Right forelimb (tissue), 1 donor: ENCODE data around the gene SCAND1.
"Not testable (repeated sequence)": the region's sequence is repeated elsewhere in the genome, so short reads cannot be mapped to it uniquely, and the experiment has no call there.

ENCODE experiments used
- DNase-seq: peaks from one replicate; pipeline ENCODE4 v3.0.0-alpha.2; 2018

The SCAND1 gene

GRCh38 chr20:35956616-35957015 lies 2.3 kb upstream of the SCAND1 start:
- no peak for DNase-seq

- no peak for DNase-seq
These were observed 577 bp upstream of the SCAND1 start for GRCh38 chr20:35954907-35955251.

GRCh38 chr20:35953387-35954199 lies 709 bp downstream of the SCAND1 start:
- no peak for DNase-seq

- no peak for DNase-seq
These were observed 1.6 kb downstream of the SCAND1 start for GRCh38 chr20:35952480-35953386.

GRCh38 chr20:35952080-35952479 lies 2.2 kb downstream of the SCAND1 start:
- not testable (repeated sequence) for DNase-seq

GRCh38 chr20:35950093-35950492 lies 4.2 kb downstream of the SCAND1 start:
- no peak for DNase-seq

GRCh38 chr20:35947907-35948306 lies 6.4 kb downstream of the SCAND1 start:
- no peak for DNase-seq

GRCh38 chr20:35947489-35947888 lies 6.8 kb downstream of the SCAND1 start:
- no peak for DNase-seq

GRCh38 chr20:35942243-35942642 lies 12.1 kb downstream of the SCAND1 start:
- DNase-seq, result no peak

GRCh38 chr20:35941620-35942019 lies 12.7 kb downstream of the SCAND1 start:
- DNase-seq, result no peak

GRCh38 chr20:35939264-35939663 lies 15.0 kb downstream of the SCAND1 start:
- no peak for DNase-seq

- no peak for DNase-seq
These were observed 20.3 kb downstream of the SCAND1 start for GRCh38 chr20:35934050-35934449.

GRCh38 chr20:35929301-35929700 lies 25.0 kb downstream of the SCAND1 start:
- no peak for DNase-seq

GRCh38 chr20:35920523-35920922 lies 33.8 kb downstream of the SCAND1 start:
- DNase-seq, result no peak

GRCh38 chr20:35918021-35918420 lies 36.3 kb downstream of the SCAND1 start:
- DNase-seq, result no peak

GRCh38 chr20:35917077-35917476 lies 37.2 kb downstream of the SCAND1 start:
- DNase-seq, result no peak

- DNase-seq, result no peak
These were observed 41.4 kb downstream of the SCAND1 start for GRCh38 chr20:35912881-35913280.

- no peak for DNase-seq
These were observed 44.0 kb downstream of the SCAND1 start for GRCh38 chr20:35910254-35910653.

- DNase-seq, result no peak
These were observed 44.5 kb downstream of the SCAND1 start for GRCh38 chr20:35909796-35910195.

- no peak for DNase-seq
These were observed 45.1 kb downstream of the SCAND1 start for GRCh38 chr20:35909176-35909575.

GRCh38 chr20:35908007-35908406 lies 46.3 kb downstream of the SCAND1 start:
- no peak for DNase-seq

GRCh38 chr20:35907017-35907701 lies 47.1 kb downstream of the SCAND1 start:
- no peak for DNase-seq

- DNase-seq, result no peak
These were observed 49.2 kb downstream of the SCAND1 start for GRCh38 chr20:35904982-35905663.
